ENCODE data around the gene SERPINB8.

DNA sequence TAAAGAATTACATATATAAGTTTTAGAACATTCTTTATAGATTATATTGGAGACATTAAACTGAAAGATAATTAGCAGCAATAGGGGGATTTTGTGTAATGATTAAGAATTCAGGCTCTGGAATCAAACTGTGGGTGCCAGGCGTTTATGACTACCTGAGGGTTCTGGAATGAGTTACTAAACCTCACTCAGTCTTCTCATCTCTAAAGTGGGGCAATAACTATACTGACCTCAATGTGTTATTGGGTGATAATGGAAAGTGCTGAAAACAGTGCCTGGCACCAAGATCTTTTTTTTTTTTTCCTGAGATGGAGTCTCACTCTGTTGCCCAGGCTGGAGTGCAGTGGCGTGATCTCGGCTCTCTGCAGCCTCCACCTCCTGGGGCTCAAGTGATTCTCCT is 7.2 kb downstream of the SERPINB8 start:
- TF ChIP-seq FOXM1 (IDR thresholded peaks at IDR 0.05; ENCODE audit: borderline replicate concordance) (no peak), BHLHE40 (IDR thresholded peaks at IDR 0.05; ENCODE audit: borderline replicate concordance) (no peak), ARNT (IDR thresholded peaks at IDR 0.05) (no peak), FOXA1 (IDR thresholded peaks at IDR 0.05) (no peak), ELF4 (IDR thresholded peaks at IDR 0.05) (no peak), SP1 (IDR thresholded peaks at IDR 0.05) (no peak), ZNF384 (IDR thresholded peaks at IDR 0.05) (no peak), SUZ12 (IDR thresholded peaks at IDR 0.05) (no peak), HDGF (IDR thresholded peaks at IDR 0.05; ENCODE audit: borderline replicate concordance) (no peak), FOXK2 (IDR thresholded peaks at IDR 0.05) (no peak), NFRKB (IDR thresholded peaks at IDR 0.05) (no peak), L3MBTL2 (conservative IDR thresholded peaks at IDR 0.05) (no peak), LEF1 (IDR thresholded peaks at IDR 0.05; ENCODE audit: borderline replicate concordance) (no peak)

All from HEK293T (cell line).